ENCODE data around the gene DLK1. TPM values are rescaled to one million over a fixed set of nuclear protein-coding genes. Genes with fewer than 3 reads are reported as not detected.

DLK1 gene
- total RNA-seq, 6 experiments from 2014 or later = 1.7 to 13.4 (median 3.8) TPM; not detected in 3

- Histone ChIP-seq H3K4me3 (no peak overlapping the region), H3K27me3 (no peaks in the 10 kb centered on the region), H3K27ac (no peak overlapping the region), H3K4me1 (no peaks in the 10 kb centered on the region), H3K36me3 (no peaks in the 10 kb centered on the region), H3K9me3 (no peaks in the 10 kb centered on the region)
- WGBS (ENCODE audit: insufficient coverage, low coverage, low lambda C conversion rate, missing lambda C conversion rate) = 83% methylated on average over 12 of the region's 52 CpGs
- ATAC-seq (no peak), DNase-seq (peak in 2 of 3 donors; percentile 30)
- no peak for TF ChIP-seq POLR2A (IDR thresholded peaks at IDR 0.05)
- TF ChIP-seq CTCF (IDR thresholded peaks at IDR 0.05) = no peak
- intact Hi-C loops (cut with DNase I) = no loop called here
These were observed 7.6 kb downstream of the DLK1 start for GRCh38 chr14:100734031-100734990.

GRCh38 chr14:100735271-100735670, 8.6 kb downstream of the DLK1 start:
- H3K4me3 ChIP-seq = no peak overlapping the region

GRCh38 chr14:100736269-100737180, 9.8 kb downstream of the DLK1 start:
- DNase-seq (peak in 1 of 3 donors; percentile 33), ATAC-seq (no peak)
- WGBS (ENCODE audit: insufficient coverage, low coverage, low lambda C conversion rate, missing lambda C conversion rate) = 56% methylated on average over 21 of the region's 22 CpGs
- intact Hi-C loops (cut with DNase I) = no loop called here
- TF ChIP-seq CTCF (IDR thresholded peaks at IDR 0.05) (no peak), POLR2A (IDR thresholded peaks at IDR 0.05) (no peak)
- H3K4me1 ChIP-seq = no peaks in the 10 kb centered on the region
- H3K27me3 ChIP-seq = no peaks in the 10 kb centered on the region
- no peaks in the 10 kb centered on the region for H3K36me3 ChIP-seq
- H3K27ac ChIP-seq = no peak overlapping the region
- no peak overlapping the region for H3K4me3 ChIP-seq
- no peaks in the 10 kb centered on the region for H3K9me3 ChIP-seq

More at GRCh38 chr14:100735271-100735670, 8.6 kb downstream of the DLK1 start:
- Histone ChIP-seq H3K27ac (no peak overlapping the region), H3K9me3 (no peaks in the 10 kb centered on the region), H3K36me3 (no peaks in the 10 kb centered on the region), H3K4me1 (no peaks in the 10 kb centered on the region), H3K27me3 (no peaks in the 10 kb centered on the region)
- TF ChIP-seq CTCF (IDR thresholded peaks at IDR 0.05) (no peak), POLR2A (IDR thresholded peaks at IDR 0.05) (no peak)
- DNase-seq = peak in 1 of 3 donors; percentile 13
- ATAC-seq = no peak
- 76% methylated on average over 16 of the region's 17 CpGs for WGBS (ENCODE audit: insufficient coverage, low coverage, low lambda C conversion rate, missing lambda C conversion rate)
- intact Hi-C loops (cut with DNase I) = no loop called here

GRCh38 chr14:100737526-100737925, 10.8 kb downstream of the DLK1 start:
- 57% methylated on average over 5 of the region's 17 CpGs for WGBS (ENCODE audit: insufficient coverage, low coverage, low lambda C conversion rate, missing lambda C conversion rate)
- H3K9me3 ChIP-seq = no peaks in the 10 kb centered on the region
- no peaks in the 10 kb centered on the region for H3K27me3 ChIP-seq
- H3K27ac ChIP-seq = no peak overlapping the region
- no peak for TF ChIP-seq POLR2A (IDR thresholded peaks at IDR 0.05)
- no peak for TF ChIP-seq CTCF (IDR thresholded peaks at IDR 0.05)
- DNase-seq (peak in 2 of 3 donors; percentile 18 to 35), ATAC-seq (no peak)
- intact Hi-C loops (cut with DNase I) = no loop called here
- no peak overlapping the region for H3K4me3 ChIP-seq
- H3K36me3 ChIP-seq = no peaks in the 10 kb centered on the region
- no peaks in the 10 kb centered on the region for H3K4me1 ChIP-seq
